Upper lobe of left lung (tissue), 6 donors: ENCODE measurements around the gene SHISA5. TPM values are rescaled to one million over a fixed set of nuclear protein-coding genes. Genes with fewer than 3 reads are reported as not detected.

ENCODE experiments used
- ATAC-seq, 2 donors: fragments of 200-7000 bp; cut with Tn5 transposase; one replicate each; pipeline ENCODE4 v1.9.1; 2022; ENCODE audit warnings: mild to moderate bottlenecking in 2 of 2, moderate library complexity in 2 of 2; ENCODE audit not compliant: low FRiP score in 2 of 2
- DNase-seq, 2 donors: peaks; one replicate each; pipeline ENCODE4 v3.0.0-alpha.2; 2019 to 2020
- H3K27ac ChIP-seq, 4 donors: fragments of 200-600 bp; sonication (generic); one replicate each; pipeline ENCODE4 v1.5.1; 2016 to 2019
- H3K27me3 ChIP-seq, 4 donors: fragments of 200-600 bp; sonication (generic); one replicate each; pipeline ENCODE4 v1.5.1; 2017 to 2019
- H3K36me3 ChIP-seq, 4 donors: fragments of 200-600 bp; sonication (generic); one replicate each; pipeline ENCODE4 v1.5.1; 2016 to 2019
- H3K4me1 ChIP-seq, 4 donors: fragments of 200-600 bp; sonication (generic); one replicate each; pipeline ENCODE4 v1.5.1; 2018 to 2019
- H3K4me3 ChIP-seq, 4 donors: fragments of 200-600 bp; sonication (generic); one replicate each; pipeline ENCODE4 v1.5.1; 2017 to 2019; ENCODE audit warnings: mild to moderate bottlenecking in 2 of 4, moderate library complexity in 1 of 4
- H3K9me3 ChIP-seq, 4 donors: fragments of 200-600 bp; sonication (generic); one replicate each; pipeline ENCODE4 v1.5.1; 2018 to 2019
- CTCF ChIP-seq, 6 experiments: fragments of 450-650 bp in 4 of 6; fragments of 200-600 bp in 2 of 6; sonication (generic) in 2 of 6; IDR thresholded peaks; one replicate each; pipeline ENCODE4 v1.5.1; 2016 to 2019; ENCODE audit warnings: antibody characterized with exemption in 6 of 6
- EP300 ChIP-seq, 4 donors: sonication (generic); formaldehyde crosslinking; IDR thresholded peaks; one replicate each; pipeline ENCODE4 v1.5.1; 2017; ENCODE audit warnings: antibody characterized with exemption in 4 of 4, control low read depth in 2 of 4
- POLR2A ChIP-seq, 4 donors: fragments of 450-650 bp; IDR thresholded peaks; one replicate each; pipeline ENCODE4 v1.5.1; 2016 to 2017; ENCODE audit warnings: antibody characterized with exemption in 4 of 4, mild to moderate bottlenecking in 2 of 4
- POLR2AphosphoS5 ChIP-seq, 2 donors: sonication (generic); formaldehyde crosslinking; IDR thresholded peaks; one replicate each; pipeline ENCODE4 v1.5.1; 2017; ENCODE audit warnings: antibody characterized with exemption in 2 of 2
- WGBS, 2 donors: methylation state at CpG; one replicate each; pipeline ENCODE4 v1.1.5; 2017 to 2018; 5-methylcytosine and 5-hydroxymethylcytosine counted together
- total RNA-seq, 6 donors: library from RNA; depleted of rRNA in 4 of 6; stranded (reverse); fragments of >200 nt in 4 of 6; gene quantifications; one replicate each; pipeline versions ENCODE4 v1.1.0 to v1.2.1, GENCODE V29; 2016 to 2021
- donor health status: DM: no; HTN: no; CAD: no; lungs with moderate emphysema.
- donor health status: DM: no; HTN: yes; CAD: no; lungs with severe emphysema.

The SHISA5 gene
- total RNA-seq, 6 donors from 2014 or later = 67.1 to 228 (median 148) TPM

GRCh38 chr3:48514431-48515227 lies 10.7 kb upstream of the SHISA5 start:
- no peaks in the 10 kb centered on the region for H3K9me3 ChIP-seq
- ATAC-seq = no peak
- no peak overlapping the region for H3K27ac ChIP-seq
- H3K27me3 ChIP-seq = no peaks in the 10 kb centered on the region
- no peak for DNase-seq
- H3K4me3 ChIP-seq = no peak overlapping the region
- no peaks in the 10 kb centered on the region for H3K4me1 ChIP-seq
- TF ChIP-seq EP300 (IDR thresholded peaks at IDR 0.05) (no peak), CTCF (IDR thresholded peaks at IDR 0.05) (no peak), POLR2A (IDR thresholded peaks at IDR 0.05) (no peak), POLR2AphosphoS5 (IDR thresholded peaks at IDR 0.05) (no peak)
- 91% methylated on average over 8 of the region's 8 CpGs for WGBS, 2 donors
- peaks cover 0 to 8% (median 0%) of the 10 kb centered on the region in 4 donors for H3K36me3 ChIP-seq

- TF ChIP-seq EP300 (IDR thresholded peaks at IDR 0.05) (no peak), POLR2AphosphoS5 (IDR thresholded peaks at IDR 0.05) (no peak), CTCF (IDR thresholded peaks at IDR 0.05) (no peak), POLR2A (IDR thresholded peaks at IDR 0.05) (no peak)
- H3K36me3 ChIP-seq = no peaks in the 10 kb centered on the region
- H3K4me3 ChIP-seq = no peak overlapping the region
- no peak overlapping the region for H3K27ac ChIP-seq
- 92 to 96% methylated on average over 4 of the region's 4 CpGs for WGBS, 2 donors
- no peaks in the 10 kb centered on the region for H3K9me3 ChIP-seq
- ATAC-seq (no peak), DNase-seq (no peak)
- no peaks in the 10 kb centered on the region for H3K27me3 ChIP-seq
- H3K4me1 ChIP-seq = peaks cover 0 to 9% (median 4%) of the 10 kb centered on the region in 4 donors
Observed at GRCh38 chr3:48511551-48511950, 7.6 kb upstream of the SHISA5 start.

GRCh38 chr3:48507256-48508061 lies 3.5 kb upstream of the SHISA5 start:
- peak overlapping the region in 1 of 4 donors; percentile 1 for H3K27ac ChIP-seq

GRCh38 chr3:48505968-48506504 lies 2.1 kb upstream of the SHISA5 start:
- no peaks in the 10 kb centered on the region for H3K9me3 ChIP-seq
- H3K27me3 ChIP-seq = no peaks in the 10 kb centered on the region
- ATAC-seq (no peak), DNase-seq (no peak)
- no peaks in the 10 kb centered on the region for H3K36me3 ChIP-seq
- H3K4me3 ChIP-seq = no peak overlapping the region
- H3K27ac ChIP-seq = peak overlapping the region in 1 of 4 donors; percentile 94
- TF ChIP-seq EP300 (IDR thresholded peaks at IDR 0.05) = no peak
- TF ChIP-seq POLR2AphosphoS5 (IDR thresholded peaks at IDR 0.05) = no peak
- TF ChIP-seq CTCF (IDR thresholded peaks at IDR 0.05) = no peak
- no peak for TF ChIP-seq POLR2A (IDR thresholded peaks at IDR 0.05)
- 93 to 97% methylated on average over 6 of the region's 6 CpGs for WGBS, 2 donors
- peaks cover 18 to 48% (median 28%) of the 10 kb centered on the region in 4 donors for H3K4me1 ChIP-seq

More at GRCh38 chr3:48507256-48508061, 3.5 kb upstream of the SHISA5 start:
- TF ChIP-seq POLR2AphosphoS5 (IDR thresholded peaks at IDR 0.05) (no peak), CTCF (IDR thresholded peaks at IDR 0.05) (peak; percentile 35 to 70 (median 50))
- Histone ChIP-seq H3K4me3 (no peak overlapping the region), H3K4me1 (peaks cover 14 to 33% (median 24%) of the 10 kb centered on the region in 4 donors), H3K36me3 (no peaks in the 10 kb centered on the region), H3K27me3 (no peaks in the 10 kb centered on the region), H3K9me3 (no peaks in the 10 kb centered on the region)
- peak in 1 of 2 donors; percentile 73 for ATAC-seq
- WGBS, 2 donors = 41 to 46% methylated on average over 8 to 10 of the region's 10 CpGs
- DNase-seq = peak in 1 of 2 donors; percentile 67
